ENCODE measurements around the gene OSBP2.

DNA sequence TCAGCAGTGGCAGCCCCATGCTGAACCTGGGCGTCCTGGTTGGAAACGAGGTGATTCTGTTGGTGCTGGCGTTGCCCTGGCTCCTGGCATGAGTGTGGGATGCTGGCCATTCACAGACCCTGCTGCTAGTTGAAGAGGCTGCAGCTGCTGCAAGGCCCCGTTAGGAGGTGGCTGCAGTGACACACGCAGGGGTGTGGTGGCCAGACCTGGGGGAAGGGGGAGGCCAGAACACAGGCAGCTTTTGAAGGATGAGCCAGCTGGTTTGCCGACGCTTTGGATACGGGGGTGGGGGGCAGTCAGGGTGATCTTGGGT, 196.7 kb downstream of the OSBP2 start:
- TF ChIP-seq GATA2 (IDR thresholded peaks at IDR 0.05; ENCODE audit: low read depth, low read length) (no peak), GATA3 (IDR thresholded peaks at IDR 0.05; ENCODE audit: low read depth, low read length) (no peak)
